Naive B cell (primary cell): ENCODE measurements around the gene SPRING1. TPM values are rescaled to one million over a fixed set of nuclear protein-coding genes. Genes with fewer than 3 reads are reported as not detected.

Experiments used
- ATAC-seq, 2 donors: fragments of 150-1000 bp; cut with Tn5 transposase; 2 replicates each; pipeline ENCODE4 v1.10.0; 2021; ENCODE audit warnings: low read depth in 2 of 2, mild to moderate bottlenecking in 2 of 2, moderate library complexity in 2 of 2
- DNase-seq: peaks from one replicate; pipeline ENCODE4 v3.0.0; 2022
- H3K27ac Mint-ChIP-seq, 6 donors: one replicate each; pipeline ENCODE4 v1.8.0; 2020 to 2022; ENCODE audit warnings: mild to moderate bottlenecking in 6 of 6, mixed read lengths in 6 of 6, moderate library complexity in 5 of 6, inconsistent platforms in 2 of 6
- H3K27me3 Mint-ChIP-seq, 3 donors: one replicate each; pipeline ENCODE4 v1.8.0; 2021 to 2022; ENCODE audit warnings: mixed read lengths in 3 of 3, mild to moderate bottlenecking in 1 of 3
- H3K36me3 Mint-ChIP-seq, 2 donors: one replicate each; pipeline ENCODE4 v1.8.0; 2020 to 2022; ENCODE audit warnings: mixed read lengths in 2 of 2, inconsistent platforms in 1 of 2, mild to moderate bottlenecking in 1 of 2
- H3K4me1 Mint-ChIP-seq, 3 donors: one replicate each; pipeline ENCODE4 v1.8.0; 2020 to 2022; ENCODE audit warnings: mixed read lengths in 3 of 3, inconsistent platforms in 1 of 3, mild to moderate bottlenecking in 1 of 3, moderate library complexity in 1 of 3
- H3K4me3 Mint-ChIP-seq, 8 donors: one replicate each; pipeline ENCODE4 v1.8.0; 2020 to 2022; ENCODE audit warnings: mild to moderate bottlenecking in 8 of 8, mixed read lengths in 8 of 8, moderate library complexity in 8 of 8, inconsistent platforms in 2 of 8
- H3K9me3 Mint-ChIP-seq, 7 donors: one replicate each; pipeline ENCODE4 v1.8.0; 2020 to 2022; ENCODE audit warnings: mixed read lengths in 7 of 7, mild to moderate bottlenecking in 5 of 7, inconsistent platforms in 2 of 7, moderate library complexity in 1 of 7
- polyA plus RNA-seq, 6 donors: library from polyadenylated mRNA; unstranded; fragments of 300-500 nt; fragmentation: Illumina TruSeq; gene quantifications; one replicate each; pipeline ENCODE4 v1.2.3, GENCODE V29; 2021; ENCODE audit warnings: low read depth in 6 of 6

The SPRING1 gene, protein sequence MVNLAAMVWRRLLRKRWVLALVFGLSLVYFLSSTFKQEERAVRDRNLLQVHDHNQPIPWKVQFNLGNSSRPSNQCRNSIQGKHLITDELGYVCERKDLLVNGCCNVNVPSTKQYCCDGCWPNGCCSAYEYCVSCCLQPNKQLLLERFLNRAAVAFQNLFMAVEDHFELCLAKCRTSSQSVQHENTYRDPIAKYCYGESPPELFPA
- polyA plus RNA-seq: 10 to 100 TPM; 26.9 to 47.1 (median 31.9) TPM

DNA sequence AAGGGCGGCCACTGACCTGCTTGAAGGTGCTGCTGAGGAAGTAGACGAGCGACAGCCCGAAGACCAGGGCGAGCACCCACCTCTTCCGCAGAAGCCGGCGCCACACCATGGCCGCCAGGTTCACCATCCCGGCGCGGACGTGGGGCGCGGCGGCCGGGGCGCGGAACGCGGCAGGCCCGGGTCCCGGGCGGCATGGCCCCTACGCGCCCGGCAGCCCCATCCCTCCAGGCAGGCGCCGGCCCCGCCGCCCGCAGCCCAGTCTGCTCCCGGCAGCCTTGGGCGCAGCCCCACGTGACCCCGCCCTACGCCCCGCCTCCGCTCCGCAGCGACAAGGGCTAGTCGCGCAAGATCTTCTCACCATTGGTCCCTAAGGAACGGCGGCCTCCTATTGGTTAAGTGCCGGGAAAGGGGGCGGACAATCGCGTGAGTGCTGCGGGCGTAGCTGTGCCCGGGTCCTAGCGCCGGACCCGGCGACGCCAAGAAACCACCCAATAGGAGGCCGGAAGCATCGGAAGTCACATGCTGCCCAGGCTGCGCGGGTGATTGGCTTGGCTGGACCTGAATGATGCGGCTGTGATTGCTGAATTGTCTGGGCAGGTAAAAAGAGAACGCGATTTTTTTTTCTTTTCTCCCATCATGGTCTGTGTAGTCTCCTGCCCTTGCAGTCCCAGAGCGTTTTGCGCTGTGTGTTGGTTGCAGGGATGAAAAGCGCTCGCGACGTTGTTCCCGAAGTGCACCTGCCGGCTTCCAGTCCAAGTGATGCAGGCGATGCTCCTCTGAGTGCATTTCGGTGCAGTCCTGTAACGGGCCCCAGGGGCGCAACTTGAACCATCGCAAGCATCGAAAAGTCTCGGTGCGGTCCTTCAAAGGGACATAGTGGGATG is at the start of gene SPRING1, which contains the start of gene RNFT2:
Gene SPRING1 (minus strand): TSS at position 296 of the 884 bp plus-strand sequence. CDS start 169 bp downstream, at position 127.
Gene RNFT2 (plus strand): TSS at position 542 of the 884 bp plus-strand sequence. CDS start 2,183 bp downstream, outside the sequence.
- DNase-seq: peak; percentile 99
- peaks cover 33 to 50% (median 34%) of the 10 kb centered on the region in 3 donors for H3K4me1 Mint-ChIP-seq
- no peaks in the 10 kb centered on the region for H3K9me3 Mint-ChIP-seq
- H3K4me3 Mint-ChIP-seq: peak within 1 kb of the TSS; percentile 91 to 99 (median 96)
- H3K27me3 Mint-ChIP-seq: no peaks in the 10 kb centered on the region
- peak; percentile 93 to 94 for ATAC-seq
- peaks cover 8 to 13% of the 10 kb centered on the region in 2 donors for H3K36me3 Mint-ChIP-seq
- peak within 1 kb of the TSS; percentile 82 to 96 (median 92) for H3K27ac Mint-ChIP-seq

DNA sequence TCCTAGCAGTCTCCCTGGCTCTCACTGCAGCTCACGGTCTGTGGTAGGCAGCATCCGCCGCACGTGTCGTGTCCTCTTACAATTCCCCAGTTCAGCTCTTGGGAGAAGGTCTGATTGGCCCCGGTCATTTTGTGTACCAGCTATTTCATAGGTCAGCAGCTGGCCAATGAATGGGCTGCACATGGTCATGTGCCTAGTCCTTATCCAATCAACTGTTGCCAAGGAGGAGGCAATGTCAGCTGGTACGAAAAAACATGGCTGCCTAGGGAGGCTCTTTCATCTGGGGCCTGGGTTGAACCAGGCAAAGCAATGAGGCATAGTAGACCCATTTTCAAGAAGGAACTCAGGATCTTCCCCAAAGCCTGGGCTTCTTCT is 46.4 kb upstream of the SPRING1 start:
- H3K4me1 Mint-ChIP-seq: peaks cover 2 to 13% (median 11%) of the 10 kb centered on the region in 3 donors
- H3K9me3 Mint-ChIP-seq: peaks cover 0 to 6% (median 0%) of the 10 kb centered on the region in 7 donors
- H3K4me3 Mint-ChIP-seq: no peak overlapping the region
- peak overlapping the region in 1 of 6 donors; percentile 26 for H3K27ac Mint-ChIP-seq
- H3K36me3 Mint-ChIP-seq: peaks cover 21 to 27% of the 10 kb centered on the region in 2 donors
- DNase-seq (no peak), ATAC-seq (no peak)
- no peaks in the 10 kb centered on the region for H3K27me3 Mint-ChIP-seq

DNA sequence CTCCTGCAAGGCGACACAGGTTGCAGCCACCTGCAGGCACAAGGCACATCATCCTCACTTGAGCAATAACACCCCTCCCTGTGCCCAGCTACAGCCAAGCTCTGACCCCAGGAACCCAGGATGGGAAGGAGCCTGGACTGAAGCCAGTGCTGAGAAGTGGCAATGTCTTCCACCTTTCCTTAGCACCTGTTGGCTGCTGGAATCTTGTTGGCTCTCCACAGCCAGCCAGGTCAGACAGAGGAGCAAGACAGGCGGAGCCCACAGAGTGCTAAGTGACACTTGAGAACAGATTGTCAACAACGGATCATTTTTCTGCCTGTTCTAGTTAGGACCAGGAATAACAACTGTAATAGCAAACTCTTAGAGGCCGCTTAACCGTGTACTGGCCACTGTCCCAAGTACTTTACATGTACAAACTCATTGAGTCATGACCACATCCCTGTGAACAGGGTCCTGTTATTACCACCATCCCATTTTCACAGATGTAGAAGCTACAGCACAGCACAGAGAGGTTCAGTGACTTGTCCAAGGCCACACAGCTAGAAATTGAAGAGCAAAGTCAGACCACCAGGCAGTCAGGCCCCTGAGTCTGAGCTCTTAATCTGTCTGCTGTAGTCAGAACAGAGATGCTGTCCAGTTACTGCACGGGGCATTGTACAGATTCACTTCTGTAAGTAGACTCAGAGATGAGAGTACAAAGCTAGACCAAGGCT is 45.8 kb upstream of the SPRING1 start:
- DNase-seq (no peak), ATAC-seq (no peak)
- H3K4me1 Mint-ChIP-seq: peaks cover 2 to 13% (median 11%) of the 10 kb centered on the region in 3 donors
- no peaks in the 10 kb centered on the region for H3K27me3 Mint-ChIP-seq
- peaks cover 21 to 33% of the 10 kb centered on the region in 2 donors for H3K36me3 Mint-ChIP-seq
- H3K4me3 Mint-ChIP-seq: no peak overlapping the region
- peaks cover 0 to 6% (median 0%) of the 10 kb centered on the region in 7 donors for H3K9me3 Mint-ChIP-seq
- H3K27ac Mint-ChIP-seq: no peak overlapping the region

DNA sequence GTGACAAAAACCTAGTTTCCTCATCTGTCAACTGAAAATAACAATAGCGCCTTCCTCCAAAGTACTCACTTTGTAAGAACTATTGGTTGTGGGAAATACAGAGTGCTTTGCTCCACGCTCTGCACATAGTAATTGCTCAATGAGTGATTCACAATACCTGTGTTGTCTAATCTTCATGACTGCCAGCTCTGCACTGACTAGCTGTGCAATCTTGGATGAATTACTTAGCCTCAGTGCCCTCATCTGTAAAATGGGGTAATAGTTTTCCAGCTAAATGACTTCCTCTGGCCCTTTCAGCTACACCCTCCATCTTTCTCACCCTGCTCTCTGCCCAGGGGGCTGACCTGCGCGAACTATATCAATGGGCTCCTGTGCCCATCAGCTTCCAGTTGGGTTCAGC is 43.1 kb upstream of the SPRING1 start:
- Mint-ChIP-seq H3K27me3 (no peaks in the 10 kb centered on the region), H3K9me3 (peaks cover 0 to 6% (median 0%) of the 10 kb centered on the region in 7 donors), H3K27ac (no peak overlapping the region), H3K4me3 (no peak overlapping the region), H3K36me3 (peaks cover 21 to 27% of the 10 kb centered on the region in 2 donors), H3K4me1 (peaks cover 0 to 13% (median 11%) of the 10 kb centered on the region in 3 donors)
- DNase-seq (no peak), ATAC-seq (no peak)

GRCh38 chr12:116779597-116779996 is 41.7 kb upstream of the SPRING1 start:
- DNase-seq (no peak), ATAC-seq (no peak)
- peaks cover 0 to 9% (median 7%) of the 10 kb centered on the region in 3 donors for H3K4me1 Mint-ChIP-seq
- H3K36me3 Mint-ChIP-seq: peaks cover 14 to 27% of the 10 kb centered on the region in 2 donors
- peaks cover 0 to 2% (median 0%) of the 10 kb centered on the region in 7 donors for H3K9me3 Mint-ChIP-seq
- no peak overlapping the region for H3K4me3 Mint-ChIP-seq
- no peaks in the 10 kb centered on the region for H3K27me3 Mint-ChIP-seq
- peak overlapping the region in 1 of 6 donors; percentile 60 for H3K27ac Mint-ChIP-seq

DNA sequence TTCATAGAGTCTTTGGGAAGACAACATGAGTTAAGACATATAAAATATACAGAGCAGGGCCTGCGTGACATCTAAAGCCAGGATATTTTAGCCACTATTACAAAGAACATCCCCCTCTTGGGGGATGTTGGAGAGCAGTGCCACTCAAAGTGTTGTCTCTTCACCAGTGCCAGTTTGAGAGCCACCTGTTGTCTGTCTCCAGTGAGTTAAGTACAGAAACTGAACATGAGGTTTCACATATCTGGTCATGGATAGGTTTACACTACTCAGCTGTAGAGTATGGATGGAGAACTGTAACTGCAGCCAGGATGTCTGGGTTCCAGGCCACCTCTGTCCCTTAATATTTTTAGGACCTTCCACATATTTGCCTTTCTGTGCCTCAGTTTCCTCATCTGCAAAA is 39.4 kb upstream of the SPRING1 start:
- H3K9me3 Mint-ChIP-seq: no peaks in the 10 kb centered on the region
- peaks cover 0 to 22% of the 10 kb centered on the region in 2 donors for H3K36me3 Mint-ChIP-seq
- no peak for ATAC-seq
- H3K27me3 Mint-ChIP-seq: no peaks in the 10 kb centered on the region
- peak overlapping the region in 2 of 6 donors; percentile 63 to 68 for H3K27ac Mint-ChIP-seq
- H3K4me3 Mint-ChIP-seq: peak overlapping the region in 1 of 8 donors; percentile 41
- H3K4me1 Mint-ChIP-seq: no peaks in the 10 kb centered on the region
- no peak for DNase-seq

DNA sequence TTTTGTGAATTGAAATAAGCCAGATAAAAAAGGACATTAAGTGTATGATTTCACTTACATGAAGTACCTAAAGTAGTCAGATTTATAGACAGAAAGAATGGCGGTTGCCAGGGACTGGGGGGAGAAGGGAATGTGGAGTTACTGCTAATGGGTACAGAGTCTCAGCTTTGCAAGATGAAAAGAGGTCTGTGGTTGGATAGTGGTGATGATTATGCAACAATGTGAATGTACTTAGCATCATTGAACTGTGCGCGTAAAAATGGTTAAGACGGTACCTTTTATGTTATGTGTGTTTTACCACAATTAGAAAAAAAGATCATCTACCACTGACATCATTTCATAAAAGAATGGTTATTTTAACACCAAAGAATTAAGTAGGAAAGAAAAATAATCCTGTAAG is 36.2 kb upstream of the SPRING1 start:
- no peaks in the 10 kb centered on the region for H3K9me3 Mint-ChIP-seq

DNA sequence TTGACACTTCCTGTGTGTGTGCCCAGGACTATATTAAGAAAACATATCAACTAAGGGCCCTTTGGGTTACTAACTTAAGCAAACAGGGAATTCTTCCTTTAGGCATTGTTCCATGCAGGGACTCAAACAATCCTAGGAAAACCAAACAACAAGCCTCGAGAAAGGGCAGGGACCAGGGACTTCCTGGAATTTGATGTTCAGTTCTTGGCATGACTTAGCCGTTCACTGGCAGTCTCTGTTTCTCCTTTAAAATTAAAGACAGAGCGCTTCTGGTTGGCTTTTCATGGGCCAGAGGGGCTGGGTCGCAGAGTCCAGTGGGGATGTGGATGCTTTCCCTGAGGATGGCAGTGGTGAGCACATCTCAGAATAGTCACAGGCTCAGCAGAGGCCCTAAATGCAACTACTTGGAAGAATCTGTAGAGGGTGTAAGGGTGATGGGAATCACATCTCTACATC is 35.4 kb upstream of the SPRING1 start:
- Mint-ChIP-seq H3K9me3 (no peaks in the 10 kb centered on the region), H3K27ac (peak overlapping the region in 1 of 6 donors; percentile 38), H3K4me1 (no peaks in the 10 kb centered on the region), H3K4me3 (no peak overlapping the region), H3K27me3 (no peaks in the 10 kb centered on the region), H3K36me3 (peaks cover 0 to 5% of the 10 kb centered on the region in 2 donors)
- ATAC-seq: no peak
- no peak for DNase-seq

More for the DNA sequence above, 36.2 kb upstream of the SPRING1 start:
- Mint-ChIP-seq H3K27me3 (no peaks in the 10 kb centered on the region), H3K36me3 (peaks cover 0 to 9% of the 10 kb centered on the region in 2 donors), H3K4me3 (no peak overlapping the region), H3K4me1 (no peaks in the 10 kb centered on the region), H3K27ac (peak overlapping the region in 2 of 6 donors; percentile 1 to 38)
- DNase-seq (no peak), ATAC-seq (no peak)

DNA sequence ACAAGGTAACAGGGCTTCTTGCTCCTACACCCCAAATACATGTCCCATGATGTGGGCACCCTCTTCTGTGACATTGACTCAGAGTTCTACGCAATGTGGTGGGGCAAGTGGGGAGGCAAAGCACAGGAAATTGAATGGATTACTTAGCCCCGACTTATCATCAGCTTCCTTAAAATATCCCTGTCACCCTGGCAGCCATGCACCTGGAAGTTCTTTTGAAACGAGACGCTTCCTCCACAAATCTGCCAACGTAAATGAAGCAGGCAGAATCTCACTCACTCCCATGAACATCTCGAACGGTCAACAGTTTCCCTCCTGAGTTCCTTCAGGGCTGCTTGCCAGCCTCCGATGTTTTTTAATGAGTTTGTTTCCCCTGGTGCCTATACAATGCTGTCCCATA is 33.8 kb upstream of the SPRING1 start:
- ATAC-seq: no peak
- no peaks in the 10 kb centered on the region for H3K4me1 Mint-ChIP-seq
- peaks cover 0 to 5% of the 10 kb centered on the region in 2 donors for H3K36me3 Mint-ChIP-seq

DNA sequence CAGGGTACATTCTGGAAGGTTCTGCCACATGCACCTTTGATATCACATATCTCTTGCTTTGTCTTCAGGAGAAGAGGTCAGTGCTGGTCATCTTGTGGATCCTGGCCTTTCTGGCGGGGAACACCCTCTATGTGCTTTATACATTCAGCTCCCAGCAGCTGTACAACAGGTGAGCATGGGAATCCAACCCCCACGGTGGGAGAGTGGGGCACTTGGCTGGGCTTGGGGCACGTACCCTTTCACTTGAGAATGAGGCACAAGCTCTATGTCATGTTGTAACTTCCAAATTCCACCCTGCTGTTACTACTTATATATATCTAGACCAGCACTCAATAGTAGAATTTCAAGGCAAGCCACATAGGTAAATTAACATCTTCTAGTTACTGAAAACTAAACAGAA is 28.9 kb upstream of the SPRING1 start:
- DNase-seq: no peak
- Mint-ChIP-seq H3K9me3 (no peaks in the 10 kb centered on the region), H3K4me3 (no peak overlapping the region), H3K4me1 (no peaks in the 10 kb centered on the region), H3K27ac (peak overlapping the region in 1 of 6 donors; percentile 37), H3K36me3 (no peaks in the 10 kb centered on the region), H3K27me3 (no peaks in the 10 kb centered on the region)
- no peak for ATAC-seq

More for the DNA sequence above, 33.8 kb upstream of the SPRING1 start:
- no peaks in the 10 kb centered on the region for H3K9me3 Mint-ChIP-seq
- H3K27ac Mint-ChIP-seq: peak overlapping the region in 1 of 6 donors; percentile 76
- H3K27me3 Mint-ChIP-seq: no peaks in the 10 kb centered on the region
- H3K4me3 Mint-ChIP-seq: no peak overlapping the region
- no peak for DNase-seq

GRCh38 chr12:116766285-116766684 is 28.4 kb upstream of the SPRING1 start:
- Mint-ChIP-seq H3K27ac (peak overlapping the region in 1 of 6 donors; percentile 26), H3K27me3 (no peaks in the 10 kb centered on the region)

DNA sequence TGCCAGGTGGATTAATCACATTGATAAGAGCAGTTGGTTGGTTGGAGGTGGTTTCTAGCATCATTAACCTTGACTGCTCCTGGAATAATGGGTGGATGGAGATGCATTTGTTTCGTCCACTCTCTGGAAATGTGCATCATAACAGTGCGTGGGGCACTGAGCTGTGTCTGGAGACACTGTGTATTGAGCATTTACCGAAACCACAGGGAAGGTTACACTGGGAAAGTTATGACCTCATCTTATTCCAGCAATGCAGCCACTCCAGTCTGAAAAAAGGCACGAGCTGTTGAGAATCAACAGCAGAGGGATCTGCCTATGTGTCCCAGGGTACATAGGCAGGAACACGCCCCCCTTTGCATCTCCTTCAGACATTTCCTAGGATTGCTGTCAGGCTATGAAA is 27.4 kb upstream of the SPRING1 start:
- Mint-ChIP-seq H3K27me3 (no peaks in the 10 kb centered on the region), H3K4me1 (no peaks in the 10 kb centered on the region), H3K36me3 (peaks cover 5 to 9% of the 10 kb centered on the region in 2 donors), H3K9me3 (no peaks in the 10 kb centered on the region), H3K27ac (no peak overlapping the region), H3K4me3 (peak overlapping the region in 1 of 8 donors; percentile 50)
- ATAC-seq (no peak), DNase-seq (no peak)

More at GRCh38 chr12:116766285-116766684, 28.4 kb upstream of the SPRING1 start:
- H3K36me3 Mint-ChIP-seq: peaks cover 0 to under 1% of the 10 kb centered on the region in 2 donors
- H3K4me1 Mint-ChIP-seq: no peaks in the 10 kb centered on the region
- no peaks in the 10 kb centered on the region for H3K9me3 Mint-ChIP-seq
- H3K4me3 Mint-ChIP-seq: peak overlapping the region in 1 of 8 donors; percentile 33
- DNase-seq: no peak
- no peak for ATAC-seq

DNA sequence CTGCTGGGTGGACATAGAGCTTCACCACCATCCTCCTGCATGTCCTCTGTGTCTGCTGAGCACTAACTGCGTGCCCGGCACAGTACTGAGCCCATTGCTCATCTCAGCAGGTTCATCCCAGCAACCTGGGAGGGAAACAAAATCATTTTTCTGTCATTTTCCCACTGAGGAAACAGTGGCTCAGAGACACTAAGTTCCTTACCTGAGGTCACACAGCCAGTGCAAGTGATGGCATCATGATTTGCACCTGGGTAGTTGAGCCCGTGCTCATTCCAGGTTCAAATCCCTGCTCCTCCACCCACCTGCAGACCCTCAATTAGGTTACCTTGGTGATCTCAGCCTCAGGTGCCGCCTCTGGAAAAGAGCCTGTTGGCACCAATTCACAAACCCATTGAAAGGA is 23.6 kb upstream of the SPRING1 start:
- DNase-seq (no peak), ATAC-seq (no peak)
- Mint-ChIP-seq H3K4me1 (peaks cover 5 to 6% (median 6%) of the 10 kb centered on the region in 3 donors), H3K4me3 (no peak overlapping the region), H3K9me3 (no peaks in the 10 kb centered on the region), H3K36me3 (peaks cover 9 to 15% of the 10 kb centered on the region in 2 donors), H3K27me3 (no peaks in the 10 kb centered on the region), H3K27ac (peak overlapping the region in 1 of 6 donors; percentile 19)
